HepG2 (cell line): Measurements from ENCODE around the gene PPM1K. TPM values are rescaled to one million over a fixed set of nuclear protein-coding genes. Genes with fewer than 3 reads are reported as not detected.

ENCODE experiments used
- ATAC-seq: fragments of 200-7000 bp; cut with Tn5 transposase; 3 replicates; pipeline ENCODE4 v1.9.1; 2020; ENCODE audit warnings: mild to moderate bottlenecking, moderate library complexity
- Bru-seq: library from RNA; stranded (reverse); fragments of 400-500 nt; gene quantifications from one replicate; lab custom pipeline; 2021; lab: Mats Ljungman, UMichigan
- BruChase-seq, 2 experiments: library from RNA; stranded (reverse); fragments of 400-500 nt; gene quantifications; one replicate each; lab custom pipeline; 2021; lab: Mats Ljungman, UMichigan
- BruUV-seq: library from RNA; stranded (reverse); fragments of 400-500 nt; replicated peaks from 2 replicates; lab custom pipeline; 2021; lab: Mats Ljungman, UMichigan
- CTCF ChIA-PET: fragments of 300-600 bp; formaldehyde crosslinking; extraction: SDS; loops from one replicate; lab custom pipeline; 2021; ENCODE audit warnings: low total read pairs, inconsistent platforms, low intra/inter-chr PET ratio; lab: Yijun Ruan, JAX
- POLR2A ChIA-PET: fragments of 350-600 bp; sonication (Branson Sonifier 250); formaldehyde crosslinking; loops from one replicate; lab custom pipeline; 2020; ENCODE audit warnings: antibody characterized with exemption, inconsistent platforms; lab: Yijun Ruan, JAX
- DNase-seq: peaks from one replicate; pipeline ENCODE4 v3.0.0-alpha.2; 2015; ENCODE audit warnings: low spot score
- FAIRE-seq: peaks from 3 replicates; lab custom pipeline; 2011; peaks lifted over from hg19 to GRCh38; lab: Jason Lieb, UNC
- H2AFZ ChIP-seq: one replicate; pipeline ENCODE4 v1.6.1; 2011; ENCODE audit warnings: low read length, inconsistent platforms
- H3K27ac ChIP-seq: fragments of 300-600 bp; 3 replicates; pipeline ENCODE4 v1.8.0; 2011; ENCODE audit warnings: mixed run types, mild to moderate bottlenecking, mixed read lengths, low read length, inconsistent platforms; ENCODE audit not compliant: insufficient read depth; ENCODE audit errors: extremely low read length
- H3K27me3 ChIP-seq, 2 experiments: fragments of 200-600 bp in 1 of 2; 2 replicates in 1 of 2; 3 replicates in 1 of 2; pipeline versions ENCODE4 v1.6.0 to v1.8.0; 2011; ENCODE audit warnings: low read length in 2 of 2, mild to moderate bottlenecking in 2 of 2, moderate library complexity in 2 of 2, inconsistent platforms in 1 of 2; ENCODE audit not compliant: insufficient read depth in 2 of 2, control insufficient read depth in 1 of 2
- H3K36me3 ChIP-seq, 2 experiments: fragments of 200-600 bp in 1 of 2; replicated peaks in 1 of 2; 2 replicates in 1 of 2; 3 replicates in 1 of 2; pipeline versions ENCODE4 v1.5.1 to v1.8.0; 2011; ENCODE audit warnings: low read length in 2 of 2, inconsistent platforms in 1 of 2; ENCODE audit not compliant: insufficient read depth in 2 of 2, control insufficient read depth in 1 of 2
- H3K4me1 ChIP-seq: 2 replicates; pipeline ENCODE4 v1.5.1; 2012; ENCODE audit warnings: low read length, inconsistent platforms; ENCODE audit not compliant: insufficient read depth
- H3K4me2 ChIP-seq: 2 replicates; pipeline ENCODE4 v1.6.0; 2011; ENCODE audit warnings: low read depth, low read length, inconsistent platforms
- H3K4me3 ChIP-seq, 3 experiments: fragments of 200-600 bp in 1 of 3; sonication (generic), shearing (Covaris generic) in 1 of 3; replicated peaks in 1 of 3; 2 replicates each; pipeline ENCODE4 v1.5.1; 2011 to 2016; ENCODE audit warnings: low read length in 3 of 3, inconsistent platforms in 2 of 3, low read depth in 2 of 3, mild to moderate bottlenecking in 2 of 3, control low read depth in 1 of 3, mixed read lengths in 1 of 3; ENCODE audit not compliant: insufficient read depth in 1 of 3
- H3K79me2 ChIP-seq: one replicate; pipeline ENCODE4 v1.6.1; 2011; ENCODE audit warnings: low read length, inconsistent platforms; ENCODE audit not compliant: insufficient read depth
- H3K9ac ChIP-seq: 2 replicates; pipeline ENCODE4 v1.6.0; 2011; ENCODE audit warnings: mild to moderate bottlenecking, low read depth, low read length, inconsistent platforms; ENCODE audit not compliant: insufficient read depth
- H3K9me3 ChIP-seq: 2 replicates; pipeline ENCODE4 v1.5.1; 2012; ENCODE audit warnings: mild to moderate bottlenecking, low read length
- H4K20me1 ChIP-seq: 2 replicates; pipeline ENCODE4 v1.6.0; 2011; ENCODE audit warnings: inconsistent platforms, mild to moderate bottlenecking, low read length, moderate library complexity; ENCODE audit not compliant: insufficient read depth
- ETS1 ChIP-seq: sonication (generic); formaldehyde crosslinking; IDR thresholded peaks from 2 replicates; pipeline ENCODE4 v1.4.0; 2020; ENCODE audit warnings: missing genetic modification reagents
- HNF1B ChIP-seq: sonication (generic); formaldehyde crosslinking; IDR thresholded peaks from 2 replicates; pipeline ENCODE4 v1.5.1; 2020; ENCODE audit warnings: mild to moderate bottlenecking, moderate library complexity, missing genetic modification reagents
- TAF1 ChIP-seq: sonication (generic); formaldehyde crosslinking; IDR thresholded peaks from 2 replicates; pipeline ENCODE4 v1.4.0; 2020; ENCODE audit warnings: missing genetic modification reagents
- USF2 ChIP-seq, 2 experiments: sonication (generic) in 1 of 2; formaldehyde crosslinking in 1 of 2; IDR thresholded peaks; 2 replicates each; pipeline versions ENCODE4 v1.5.1 to v1.6.1; 2011 to 2020; ENCODE audit warnings: borderline replicate concordance in 1 of 2, low read depth in 1 of 2, low read length in 1 of 2, mild to moderate bottlenecking in 1 of 2, missing genetic modification reagents in 1 of 2, moderate library complexity in 1 of 2
- ZNF260 ChIP-seq: sonication (generic); formaldehyde crosslinking; IDR thresholded peaks from 2 replicates; pipeline ENCODE4 v1.4.0; 2020; ENCODE audit warnings: missing genetic modification reagents, low read depth, mild to moderate bottlenecking, borderline replicate concordance
- ZNF281 ChIP-seq: sonication (generic); formaldehyde crosslinking; IDR thresholded peaks from 2 replicates; pipeline ENCODE4 v1.4.0; 2020; ENCODE audit warnings: missing genetic modification reagents, borderline replicate concordance
- WGBS: methylation state at CpG from one replicate; pipeline ENCODE4 v1.1.6; 2017; ENCODE audit warnings: low lambda C conversion rate; 5-methylcytosine and 5-hydroxymethylcytosine counted together
- in situ Hi-C: cut with HindIII; loops from 2 replicates; pipeline ENCODE4 v1.10.0; 2017; ENCODE audit warnings: low pct_unique_long_range_greater_than_20kb; ENCODE audit not compliant: extremely low pct_ligation_motif_present
- intact Hi-C: fragments of 100-400 bp; cut with micrococcal nuclease; formaldehyde crosslinking; loops from one replicate; pipeline ENCODE4 v1.10.0; 2022; ENCODE audit not compliant: unreplicated experiment
- long read RNA-seq, 2 experiments: library from RNA in 1 of 2; library from polyadenylated mRNA in 1 of 2; stranded (forward) in 1 of 2; unstranded in 1 of 2; transcript quantifications; one replicate each; pipeline ENCODE4 v2.0.0, GENCODE V29; 2019 to 2022
- polyA minus RNA-seq, 3 experiments: library from RNA; depleted of rRNA, polyadenylated mRNA; stranded (reverse); fragments of >200 nt; gene quantifications; 2 replicates each; pipeline ENCODE4 v1.2.3, GENCODE V29; 2011; ENCODE audit warnings: low replicate concordance in 1 of 3
- polyA plus RNA-seq, 8 experiments: library from polyadenylated mRNA; depleted of rRNA in 3 of 8; stranded (reverse) in 7 of 8; unstranded in 1 of 8; fragments of >200 nt; fragmentation: Illumina TruSeq in 4 of 8; extraction: Trizol in 4 of 8; gene quantifications; 2 replicates each; pipeline versions ENCODE4 v1.2.1 to v1.2.3, GENCODE V29; 2011 to 2016; ENCODE audit warnings: low read depth in 4 of 8, missing spikeins in 1 of 8, mixed read lengths in 1 of 8; ENCODE audit not compliant: insufficient read depth in 1 of 8
- total RNA-seq, 5 experiments: library from RNA; depleted of rRNA; stranded (reverse); fragments of >200 nt; fragmentation: Illumina TruSeq; extraction: Trizol; gene quantifications; 2 replicates each; pipeline ENCODE4 v1.2.3, GENCODE V29; 2016; ENCODE audit warnings: low read depth in 1 of 5

The PPM1K gene
- total RNA-seq (2016; rRNA removed; fragmentation: Illumina TruSeq; extraction: Trizol) (17.8 and 23.3 TPM in 2 replicates), polyA plus RNA-seq (2011; rRNA removed) (9.4 and 11.9 TPM in 2 replicates), polyA minus RNA-seq (2011; rRNA and poly(A)+ RNA removed; ENCODE audit: low replicate concordance) (8.4 and 29.8 TPM in 2 replicates), Bru-seq, nascent RNA (percentile 69 among the genes with signal in this experiment), BruChase-seq, experiment 1, labeled RNA remaining after a 6-hour chase (percentile 80 among the genes with signal in this experiment), BruChase-seq, experiment 2, labeled RNA remaining after a 2-hour chase (percentile 78 among the genes with signal in this experiment)
- 1.8 and 2.6 TPM in 2 replicates for total RNA-seq (2016; cell fraction: cytosol; rRNA removed; fragmentation: Illumina TruSeq; extraction: Trizol; ENCODE audit: low read depth)
- 18.9 and 23.0 TPM in 2 replicates for total RNA-seq (2016; cell fraction: insoluble cytoplasmic fraction; rRNA removed; fragmentation: Illumina TruSeq; extraction: Trizol)
- 5.3 and 7.4 TPM in 2 replicates for total RNA-seq (2016; cell fraction: membrane; rRNA removed; fragmentation: Illumina TruSeq; extraction: Trizol)
- 13.4 and 15.2 TPM in 2 replicates for total RNA-seq (2016; cell fraction: nucleus; rRNA removed; fragmentation: Illumina TruSeq; extraction: Trizol)
- polyA plus RNA-seq (2011; cell fraction: cytosol; rRNA removed): 5.7 and 7.3 TPM in 2 replicates
- 3.9 and 6.2 TPM in 2 replicates for polyA plus RNA-seq (2011; cell fraction: nucleus; rRNA removed)
- polyA plus RNA-seq (2012): 4.0 and 4.3 TPM in 2 replicates
- 0.48 and 0.78 TPM in 2 replicates for polyA plus RNA-seq (2016; cell fraction: cytosol; fragmentation: Illumina TruSeq; extraction: Trizol; ENCODE audit: low read depth)
- polyA plus RNA-seq (2016; cell fraction: insoluble cytoplasmic fraction; fragmentation: Illumina TruSeq; extraction: Trizol; ENCODE audit: low read depth): 9.7 and 10.4 TPM in 2 replicates
- 1.3 and 1.5 TPM in 2 replicates for polyA plus RNA-seq (2016; cell fraction: membrane; fragmentation: Illumina TruSeq; extraction: Trizol; ENCODE audit: low read depth)
- polyA plus RNA-seq (2016; cell fraction: nucleus; fragmentation: Illumina TruSeq; extraction: Trizol; ENCODE audit: insufficient read depth, low read depth): 9.8 and 12.4 TPM in 2 replicates
- polyA minus RNA-seq (2011; cell fraction: cytosol; rRNA and poly(A)+ RNA removed): 6.3 and 8.6 TPM in 2 replicates
- 21.3 and 23.7 TPM in 2 replicates for polyA minus RNA-seq (2011; cell fraction: nucleus; rRNA and poly(A)+ RNA removed)
- long read RNA-seq, experiment 1, full-length matches to known transcripts: 6 of 11 reads
- long read RNA-seq, experiment 1, partial matches to known transcripts: 5 of 11 reads
- long read RNA-seq, experiment 1, other reads (novel, unspliced or antisense): 0 of 11 reads
- long read RNA-seq, experiment 2, full-length matches to known transcripts: 1 of 9 reads
- long read RNA-seq, experiment 2, partial matches to known transcripts: 0 of 9 reads
- long read RNA-seq, experiment 2, other reads (novel, unspliced or antisense): 8 of 9 reads

- peak within 1 kb of the TSS; percentile 82 for H3K27ac ChIP-seq
- H3K4me2 ChIP-seq: peak within 1 kb of the TSS; percentile 95
- no peaks in the 10 kb centered on the region for H3K27me3 ChIP-seq
- ATAC-seq (peak; percentile 95), DNase-seq (peak; percentile 95), FAIRE-seq (peak; percentile 64)
- no peaks in the 10 kb centered on the region for H4K20me1 ChIP-seq
- H3K4me1 ChIP-seq: peaks cover 32% of the 10 kb centered on the region
- peaks cover 14% of the 10 kb centered on the region for H3K79me2 ChIP-seq
- POLR2A ChIA-PET: interaction anchor here (0.7 to 2.2 kb wide), 5 partner anchors 9 to 239 kb away, joined by 3 to 9 read pairs (median 5); partner anchors contain the start of genes HERC6 and PYURF
- H2AFZ ChIP-seq: peak within 1 kb of the TSS; percentile 96
- BruUV-seq: no TSS peak
- no peaks in the 10 kb centered on the region for H3K36me3 ChIP-seq
- H3K4me3 ChIP-seq: peak within 1 kb of the TSS; percentile 74 to 81 (median 76)
- in situ Hi-C loops (no loop called here), intact Hi-C loops (loop anchor here (1.0 to 5.0 kb wide), 4 partner anchors 67 to 238 kb away; partner anchors contain the start of gene PYURF)
- CTCF ChIA-PET: no interaction called here
- peak within 1 kb of the TSS; percentile 74 for H3K9ac ChIP-seq
- H3K9me3 ChIP-seq: no peaks in the 10 kb centered on the region
- WGBS: under 1% methylated on average over 26 of the region's 55 CpGs
- peak; percentile 76; the same call in 1 of the 2 replicates for TF ChIP-seq HNF1B
- no peak for TF ChIP-seq ETS1 (CRISPR knock-in tag)
- 0 out of 2 replicates have a peak, but pooled peaks have one; percentile 2 for TF ChIP-seq TAF1 (CRISPR knock-in tag)
- TF ChIP-seq USF2 (IDR thresholded peaks at IDR 0.05; ENCODE audit: low read depth, low read length): no peak
- TF ChIP-seq USF2 (CRISPR knock-in tag; IDR thresholded peaks at IDR 0.05; ENCODE audit: borderline replicate concordance): no peak
- no peak for TF ChIP-seq ZNF260 (CRISPR knock-in tag)
- TF ChIP-seq ZNF281 (CRISPR knock-in tag): no peak
Observed at GRCh38 chr4:88284439-88285234, at the start of gene PPM1K. PPM1K (minus strand) TSS chr4:88284561; CDS start chr4:88278583, 5,978 bp downstream.
